Measurements from ENCODE around the gene CDK6. TPM values are rescaled to one million over a fixed set of nuclear protein-coding genes. Genes with fewer than 3 reads are reported as not detected.

CDK6 gene
- total RNA-seq, 2 donors from 2014 or later = 13.6 to 39.9 TPM

DNA sequence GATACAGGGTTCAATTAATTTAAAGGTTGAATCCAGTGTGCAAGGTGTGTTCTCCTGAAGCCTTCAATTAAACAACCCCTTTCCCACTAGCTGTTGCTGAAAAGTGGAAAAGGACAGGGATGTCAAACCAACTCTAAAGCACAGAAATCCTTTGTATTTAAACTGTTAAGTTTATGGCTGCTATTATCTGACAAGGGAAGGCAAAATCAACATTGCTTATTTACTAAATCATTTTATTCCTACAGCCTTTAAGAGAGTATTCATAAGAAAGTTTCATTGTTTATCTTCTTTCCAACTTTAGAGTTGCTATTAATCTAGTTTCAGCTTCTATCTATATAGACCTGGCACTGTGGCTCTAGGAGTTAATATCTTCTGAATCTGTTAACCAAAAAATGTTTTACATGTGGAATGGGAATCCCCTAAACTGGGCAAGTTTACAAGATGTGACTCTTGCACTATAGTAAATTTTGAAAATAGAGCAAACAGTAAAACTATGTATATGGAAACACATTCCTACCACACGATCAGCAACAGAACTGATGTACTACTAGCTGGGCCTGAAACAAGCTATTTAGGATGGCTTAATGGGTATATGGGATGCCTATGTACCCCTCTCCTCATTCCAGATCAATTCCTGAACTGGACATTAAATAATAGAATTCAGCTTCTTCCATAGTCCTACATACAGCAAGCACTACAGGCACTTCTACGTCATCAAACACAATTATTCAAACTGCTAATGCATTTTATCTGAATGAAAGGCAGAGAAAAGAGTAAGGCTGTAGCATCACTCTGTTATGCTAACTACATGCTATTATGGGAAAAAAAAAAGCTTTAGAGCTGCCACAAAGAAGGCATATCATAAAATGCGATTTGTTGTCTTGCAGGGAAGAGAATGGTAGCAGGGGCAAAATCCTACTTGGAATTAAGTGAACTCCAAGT, 52.8 kb downstream of the CDK6 start:
- 80% methylated on average over 3 of the region's 3 CpGs for WGBS
- no peaks in the 10 kb centered on the region for H3K4me1 ChIP-seq (replicated peaks)
- TF ChIP-seq POLR2AphosphoS5 (IDR thresholded peaks at IDR 0.05) = no peak
- no peak for TF ChIP-seq POLR2A (IDR thresholded peaks at IDR 0.05)
- TF ChIP-seq, protein P1, sequence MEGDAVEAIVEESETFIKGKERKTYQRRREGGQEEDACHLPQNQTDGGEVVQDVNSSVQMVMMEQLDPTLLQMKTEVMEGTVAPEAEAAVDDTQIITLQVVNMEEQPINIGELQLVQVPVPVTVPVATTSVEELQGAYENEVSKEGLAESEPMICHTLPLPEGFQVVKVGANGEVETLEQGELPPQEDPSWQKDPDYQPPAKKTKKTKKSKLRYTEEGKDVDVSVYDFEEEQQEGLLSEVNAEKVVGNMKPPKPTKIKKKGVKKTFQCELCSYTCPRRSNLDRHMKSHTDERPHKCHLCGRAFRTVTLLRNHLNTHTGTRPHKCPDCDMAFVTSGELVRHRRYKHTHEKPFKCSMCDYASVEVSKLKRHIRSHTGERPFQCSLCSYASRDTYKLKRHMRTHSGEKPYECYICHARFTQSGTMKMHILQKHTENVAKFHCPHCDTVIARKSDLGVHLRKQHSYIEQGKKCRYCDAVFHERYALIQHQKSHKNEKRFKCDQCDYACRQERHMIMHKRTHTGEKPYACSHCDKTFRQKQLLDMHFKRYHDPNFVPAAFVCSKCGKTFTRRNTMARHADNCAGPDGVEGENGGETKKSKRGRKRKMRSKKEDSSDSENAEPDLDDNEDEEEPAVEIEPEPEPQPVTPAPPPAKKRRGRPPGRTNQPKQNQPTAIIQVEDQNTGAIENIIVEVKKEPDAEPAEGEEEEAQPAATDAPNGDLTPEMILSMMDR (IDR thresholded peaks at IDR 0.05) = no peak
- H3K27ac ChIP-seq = no peak overlapping the region
- no peak overlapping the region for H3K4me3 ChIP-seq
- H3K36me3 ChIP-seq = no peaks in the 10 kb centered on the region
- H3K27me3 ChIP-seq (replicated peaks; ENCODE audit: insufficient read depth) = no peaks in the 10 kb centered on the region
- H3K9me3 ChIP-seq = no peaks in the 10 kb centered on the region
- DNase-seq (ENCODE audit: low spot score) = no peak
- intact Hi-C loops (cut with DNase I) = no loop called here

DNA sequence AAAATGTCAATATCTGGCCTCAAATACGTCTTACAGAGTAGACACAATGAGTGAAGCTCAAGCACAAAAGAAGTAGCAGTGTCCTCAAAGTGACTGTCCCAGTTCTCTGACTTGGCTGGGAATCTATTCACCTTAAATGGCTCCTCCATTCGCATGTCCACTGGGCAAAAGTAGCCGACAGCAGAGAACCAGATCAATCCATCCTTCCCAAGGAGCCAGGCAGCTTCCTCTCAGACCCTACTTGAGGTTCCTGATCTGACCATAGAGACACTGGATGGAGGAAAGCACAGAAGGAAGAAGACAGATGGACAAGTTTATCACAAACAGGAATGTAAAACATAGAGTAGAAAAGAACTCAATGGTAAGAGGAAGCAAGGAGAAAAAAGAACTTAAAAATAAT, 53.5 kb downstream of the CDK6 start:
- no peak for DNase-seq (ENCODE audit: low spot score)
- H3K4me3 ChIP-seq = no peak overlapping the region
- H3K36me3 ChIP-seq = no peaks in the 10 kb centered on the region
- H3K27ac ChIP-seq = no peak overlapping the region
- TF ChIP-seq POLR2AphosphoS5 (IDR thresholded peaks at IDR 0.05) = no peak
- TF ChIP-seq, protein P1 (IDR thresholded peaks at IDR 0.05) = no peak
- no peak for TF ChIP-seq POLR2A (IDR thresholded peaks at IDR 0.05)
- no peaks in the 10 kb centered on the region for H3K4me1 ChIP-seq (replicated peaks)
- WGBS = 84% methylated on average over 3 of the region's 3 CpGs
- H3K9me3 ChIP-seq = no peaks in the 10 kb centered on the region
- intact Hi-C loops (cut with DNase I) = no loop called here
- H3K27me3 ChIP-seq (replicated peaks; ENCODE audit: insufficient read depth) = no peaks in the 10 kb centered on the region

DNA sequence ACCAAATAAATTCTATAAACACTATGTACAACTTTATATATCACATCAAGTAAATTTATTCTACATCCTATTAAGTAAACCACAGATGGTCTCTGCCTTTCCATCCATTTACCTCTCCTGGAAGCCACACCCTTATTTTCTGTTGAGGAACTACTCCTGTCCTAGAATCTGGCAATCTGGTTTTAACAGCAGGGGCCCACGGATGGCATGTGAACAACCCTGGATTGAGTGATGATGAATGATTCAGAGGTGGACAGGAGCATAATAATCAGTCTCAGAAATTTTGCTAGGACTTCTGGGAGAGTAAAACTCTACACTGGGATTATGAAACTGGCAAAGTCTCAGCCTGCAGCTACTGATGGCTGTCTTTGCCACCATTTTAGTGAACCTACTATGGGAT, 54.1 kb downstream of the CDK6 start:
- Histone ChIP-seq H3K27me3 (replicated peaks; ENCODE audit: insufficient read depth) (no peaks in the 10 kb centered on the region), H3K4me1 (replicated peaks) (no peaks in the 10 kb centered on the region), H3K4me3 (no peak overlapping the region), H3K9me3 (no peaks in the 10 kb centered on the region), H3K36me3 (no peaks in the 10 kb centered on the region), H3K27ac (no peak overlapping the region)
- TF ChIP-seq POLR2AphosphoS5 (IDR thresholded peaks at IDR 0.05) = no peak
- no peak for TF ChIP-seq POLR2A (IDR thresholded peaks at IDR 0.05)
- TF ChIP-seq, protein P1 (IDR thresholded peaks at IDR 0.05) = no peak
- 90% methylated on average over 1 of the region's 1 CpG for WGBS
- intact Hi-C loops (cut with DNase I) = no loop called here
- no peak for DNase-seq (ENCODE audit: low spot score)

DNA sequence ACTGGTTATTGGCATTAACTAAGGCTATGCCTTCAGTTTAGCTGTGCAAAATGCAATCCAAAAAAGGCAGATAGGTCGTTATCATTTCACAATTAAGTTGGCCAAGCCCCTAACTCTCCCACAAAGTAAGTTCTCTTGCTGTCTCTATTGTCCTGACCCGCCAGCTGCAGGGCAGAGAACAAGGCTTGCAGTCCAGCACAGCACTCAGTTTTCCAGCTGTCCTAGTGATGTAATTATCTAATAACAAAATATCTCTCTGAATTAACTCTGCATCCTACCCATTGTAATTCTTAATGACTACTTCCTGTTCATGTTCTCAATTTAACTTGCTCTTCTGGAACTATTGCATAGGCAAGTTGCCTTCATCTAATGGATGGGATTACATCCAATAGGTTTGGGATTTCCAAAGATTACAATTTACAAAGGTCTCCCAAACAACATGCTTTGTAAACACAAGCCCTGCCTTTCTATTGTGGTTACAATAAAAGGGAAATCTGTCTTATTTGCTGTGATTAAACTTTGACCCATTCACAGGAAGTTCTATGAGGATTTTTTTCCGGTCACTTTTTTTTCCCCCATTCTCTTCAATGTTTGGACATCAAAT, 55.2 kb downstream of the CDK6 start:
- intact Hi-C loops (cut with DNase I) = no loop called here
- Histone ChIP-seq H3K27me3 (replicated peaks; ENCODE audit: insufficient read depth) (no peaks in the 10 kb centered on the region), H3K36me3 (no peaks in the 10 kb centered on the region), H3K4me1 (replicated peaks) (no peaks in the 10 kb centered on the region), H3K27ac (no peak overlapping the region), H3K9me3 (no peaks in the 10 kb centered on the region), H3K4me3 (no peak overlapping the region)
- TF ChIP-seq POLR2AphosphoS5 (IDR thresholded peaks at IDR 0.05) = no peak
- TF ChIP-seq, protein P1 (IDR thresholded peaks at IDR 0.05) = no peak
- TF ChIP-seq POLR2A (IDR thresholded peaks at IDR 0.05) = no peak
- no peak for DNase-seq (ENCODE audit: low spot score)
- 44% methylated on average over 3 of the region's 3 CpGs for WGBS

Data from prostate gland (tissue), 2 donors.